ENCODE measurements around the gene TLCD5.

The TLCD5 gene

GRCh38 chr11:120324932-120325810 lies at the start of gene TLCD5:
Gene TLCD5 (plus strand): TSS chr11:120325299. CDS start chr11:120327442, 2,143 bp downstream.
- DNase-seq, result no peak

DNA sequence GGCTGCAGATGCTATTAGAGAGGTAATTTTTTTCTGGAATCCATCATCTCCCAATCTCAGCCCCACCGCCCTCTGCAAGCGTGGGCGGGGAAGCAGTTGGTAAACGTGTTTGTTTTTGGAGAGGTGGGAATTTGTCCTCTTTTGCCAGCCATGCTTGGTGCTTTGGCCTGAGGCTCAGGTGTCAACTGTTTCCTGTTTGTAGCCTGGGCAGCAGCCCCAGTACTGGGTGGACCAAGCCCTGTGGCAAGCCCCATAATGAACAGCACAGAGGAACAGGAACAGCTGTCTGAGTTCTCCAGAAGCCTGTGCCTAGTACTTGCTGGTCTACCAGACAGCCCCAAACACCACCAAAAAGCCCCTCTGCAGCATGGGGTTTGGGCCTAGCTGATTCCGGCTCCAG lies 45.6 kb upstream of the TLCD5 start:
- no peak for DNase-seq

- no peak for DNase-seq
Observed at GRCh38 chr11:120280600-120281051, 44.5 kb upstream of the TLCD5 start.

- DNase-seq, result no peak
Observed at GRCh38 chr11:120281143-120281795, 43.8 kb upstream of the TLCD5 start.

DNA sequence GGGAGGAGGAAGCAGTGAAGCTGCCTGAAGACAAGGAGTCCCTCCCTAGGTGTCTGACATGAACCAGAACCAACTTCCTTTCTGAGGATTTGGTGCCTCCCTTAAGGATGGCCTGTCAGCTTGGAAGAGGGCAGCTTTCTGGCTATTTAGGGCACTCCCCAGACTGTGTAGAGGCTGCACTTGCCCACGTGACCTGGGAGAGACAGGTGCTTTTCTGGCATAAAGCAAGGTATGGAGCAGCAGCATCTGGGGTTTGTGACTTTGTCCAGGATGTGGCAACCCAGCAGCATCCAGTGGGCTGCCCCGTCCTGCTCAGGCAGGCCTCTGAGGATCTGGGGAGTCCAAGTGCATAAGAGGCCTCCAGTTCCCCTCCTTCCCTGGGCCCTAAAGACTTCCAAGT lies 42.0 kb upstream of the TLCD5 start:
- DNase-seq, result no peak

- no peak for DNase-seq
Observed at GRCh38 chr11:120284272-120284671, 40.8 kb upstream of the TLCD5 start.

- DNase-seq, result no peak
Observed at GRCh38 chr11:120285256-120285655, 39.8 kb upstream of the TLCD5 start.

DNA sequence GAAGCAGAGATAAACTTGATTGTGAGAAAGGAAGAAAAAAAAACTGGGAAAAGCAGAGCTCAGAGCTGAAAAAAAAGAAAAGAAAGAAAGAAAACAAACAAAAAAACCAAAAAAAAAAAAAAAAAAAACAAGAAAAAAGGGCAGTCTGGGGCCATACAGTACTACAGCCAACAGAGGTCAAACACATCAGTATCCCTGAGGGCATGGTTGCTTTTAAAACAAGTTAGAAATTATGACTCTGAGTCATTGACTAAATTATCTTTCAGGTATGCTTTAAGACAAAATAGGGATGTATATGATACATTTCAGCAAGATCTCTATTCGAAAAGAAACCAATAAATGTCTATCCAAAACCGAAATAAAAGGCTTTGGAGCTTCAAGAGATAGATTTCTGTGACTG lies 37.1 kb upstream of the TLCD5 start:
- no peak for DNase-seq

- no peak for DNase-seq
Observed at GRCh38 chr11:120289426-120289825, 35.7 kb upstream of the TLCD5 start.

DNA sequence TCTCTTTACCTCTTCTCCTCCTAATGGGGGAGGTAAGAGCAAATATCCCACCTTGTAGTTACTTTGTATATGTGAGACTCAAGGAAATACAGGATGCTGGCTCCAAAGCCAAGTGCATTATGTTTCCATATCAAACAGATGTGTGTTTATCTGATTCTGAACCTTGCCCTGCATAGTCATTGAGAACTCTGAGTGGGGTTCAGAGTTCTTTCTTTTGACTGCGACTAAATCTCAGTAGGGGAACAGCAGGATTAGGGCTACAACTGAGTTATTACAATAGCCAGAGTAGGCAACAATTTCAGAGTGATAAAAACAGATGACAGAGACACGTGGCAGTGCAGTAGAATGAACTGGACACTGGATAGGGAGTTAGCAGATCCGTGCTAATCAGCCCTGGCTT lies 34.1 kb upstream of the TLCD5 start:
- DNase-seq, result no peak

DNA sequence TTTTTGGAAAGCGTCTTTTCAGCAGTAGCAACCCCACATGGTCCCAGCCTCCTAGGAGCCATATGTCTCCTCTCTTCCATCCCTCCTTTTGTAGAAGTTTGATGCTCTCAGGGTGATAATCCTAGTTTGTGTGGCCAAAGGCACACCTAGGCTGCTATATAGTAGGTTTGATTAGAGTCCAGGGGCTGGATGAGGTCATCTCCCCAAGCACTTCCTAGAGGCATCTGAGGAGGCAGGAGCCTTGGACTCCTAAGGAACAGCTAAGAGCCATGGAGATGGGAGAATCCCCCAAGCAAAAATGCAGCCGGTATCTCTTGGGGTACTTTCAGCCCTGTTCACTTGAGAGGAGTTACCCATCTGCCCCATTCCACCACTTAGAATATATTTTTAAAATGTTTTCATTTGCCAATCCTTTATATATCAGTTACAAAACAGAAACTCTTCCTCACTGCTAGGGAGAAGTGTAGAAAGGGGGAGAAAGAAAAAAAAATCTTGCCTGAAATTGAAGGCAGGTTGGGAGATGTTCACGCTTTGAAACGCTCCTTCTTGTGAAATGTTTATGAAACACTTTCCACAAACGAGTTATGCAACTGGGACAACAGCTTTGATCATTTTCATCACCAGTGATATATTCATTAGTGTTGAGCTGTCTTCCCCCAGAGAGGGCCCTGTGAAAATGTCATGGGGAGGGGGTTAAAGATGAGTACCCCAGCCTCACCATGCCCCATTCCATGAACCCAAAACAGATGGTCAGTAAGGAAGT lies 31.9 kb upstream of the TLCD5 start:
- no peak for DNase-seq

DNA sequence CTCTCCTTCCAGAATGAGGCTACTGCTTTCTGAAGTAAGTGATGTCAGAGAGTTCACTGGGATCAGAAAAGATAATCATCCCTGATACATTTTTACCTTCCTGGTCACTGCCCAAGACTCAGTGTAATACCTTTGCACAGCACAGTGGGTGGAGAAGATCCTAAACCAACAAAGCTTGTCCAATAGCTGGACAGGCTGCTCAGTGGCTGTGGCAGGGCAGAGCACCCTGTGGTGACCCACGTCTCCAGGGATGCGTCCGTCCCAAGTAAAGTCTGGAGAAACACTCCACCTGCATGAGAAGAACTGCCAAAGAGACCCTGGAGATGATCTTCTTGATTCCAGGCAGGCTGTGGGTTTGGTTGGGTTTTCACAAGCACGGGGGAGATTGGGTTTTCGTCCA lies 31.0 kb upstream of the TLCD5 start:
- DNase-seq, result no peak

GRCh38 chr11:120295099-120295498 lies 30.0 kb upstream of the TLCD5 start:
- DNase-seq, result no peak

DNA sequence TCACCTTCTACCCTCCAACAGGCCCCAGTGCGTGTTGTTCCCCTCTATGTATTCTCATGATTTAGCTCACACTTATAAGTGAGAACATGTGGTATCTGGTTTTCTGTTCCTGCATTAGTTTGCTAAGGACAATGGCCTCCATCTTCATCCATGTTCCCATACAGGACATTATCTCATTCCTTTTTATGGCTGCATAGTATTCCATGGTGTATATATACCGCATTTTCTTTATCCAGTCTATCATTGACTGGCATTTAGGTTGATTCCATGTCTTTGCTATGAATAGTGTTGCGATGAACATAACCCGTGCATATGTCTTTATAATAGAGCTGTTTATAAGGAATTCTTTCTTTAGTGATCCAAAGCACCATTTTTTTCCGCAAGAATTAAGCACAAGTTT lies 28.5 kb upstream of the TLCD5 start:
- DNase-seq, result no peak

DNA sequence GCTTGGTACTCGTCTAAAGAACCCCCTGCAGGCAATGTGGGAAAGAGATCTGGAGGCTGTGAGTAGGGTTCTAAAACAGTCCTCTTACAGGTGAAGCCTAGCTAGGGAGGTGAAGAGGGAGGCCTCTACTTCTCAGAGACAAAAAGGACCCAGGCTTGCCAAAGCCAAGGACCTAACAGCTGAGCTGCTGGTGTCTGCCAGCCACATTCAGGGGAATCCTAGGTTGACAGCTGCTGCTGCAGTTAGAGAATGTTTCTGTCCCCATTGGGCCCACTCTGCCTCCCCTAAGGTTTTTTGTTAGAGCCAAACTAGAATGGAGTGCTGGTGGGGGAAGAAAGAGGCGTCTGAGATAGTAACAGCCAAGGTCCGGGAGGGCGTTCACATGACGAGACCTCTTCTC lies 26.6 kb upstream of the TLCD5 start:
- DNase-seq, result no peak

DNA sequence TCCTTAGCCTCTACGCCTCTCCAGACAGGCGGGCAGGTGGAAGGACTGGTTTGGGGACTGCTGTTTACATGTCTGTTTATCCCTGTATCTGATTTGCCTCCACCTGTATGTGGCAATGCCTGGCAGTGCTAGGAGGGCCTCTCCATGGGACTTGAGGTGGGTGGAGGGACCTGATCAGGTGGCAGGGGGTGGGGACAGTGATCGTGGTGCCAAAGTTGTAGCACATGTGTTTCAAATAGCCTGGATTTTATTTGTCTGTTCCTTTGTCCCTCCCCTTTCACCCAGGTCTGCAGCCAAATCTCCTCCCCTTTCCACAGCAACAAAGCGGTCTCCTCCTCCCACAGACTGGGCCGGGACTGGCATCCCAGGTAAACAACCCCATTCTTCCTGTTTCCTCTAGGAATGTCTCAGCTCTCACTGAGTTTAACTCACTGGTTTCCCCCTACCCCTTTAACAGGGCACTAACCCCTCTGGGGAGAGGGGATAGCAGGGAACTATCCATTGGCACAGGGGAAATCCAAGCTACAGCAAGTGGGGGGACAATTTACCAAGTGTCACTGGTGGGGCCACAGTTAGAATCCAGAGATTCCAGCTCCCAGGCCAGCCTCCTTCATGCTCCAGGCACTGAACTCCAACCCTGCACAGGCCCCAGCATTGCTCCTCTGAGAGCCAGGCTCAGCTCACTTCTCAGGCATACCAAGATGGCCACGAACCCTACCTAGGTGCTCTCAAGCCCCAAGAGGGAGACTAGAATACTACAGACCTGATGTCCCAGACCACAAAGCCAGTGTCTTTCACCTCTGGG lies 22.9 kb upstream of the TLCD5 start:
- DNase-seq, result no peak

DNA sequence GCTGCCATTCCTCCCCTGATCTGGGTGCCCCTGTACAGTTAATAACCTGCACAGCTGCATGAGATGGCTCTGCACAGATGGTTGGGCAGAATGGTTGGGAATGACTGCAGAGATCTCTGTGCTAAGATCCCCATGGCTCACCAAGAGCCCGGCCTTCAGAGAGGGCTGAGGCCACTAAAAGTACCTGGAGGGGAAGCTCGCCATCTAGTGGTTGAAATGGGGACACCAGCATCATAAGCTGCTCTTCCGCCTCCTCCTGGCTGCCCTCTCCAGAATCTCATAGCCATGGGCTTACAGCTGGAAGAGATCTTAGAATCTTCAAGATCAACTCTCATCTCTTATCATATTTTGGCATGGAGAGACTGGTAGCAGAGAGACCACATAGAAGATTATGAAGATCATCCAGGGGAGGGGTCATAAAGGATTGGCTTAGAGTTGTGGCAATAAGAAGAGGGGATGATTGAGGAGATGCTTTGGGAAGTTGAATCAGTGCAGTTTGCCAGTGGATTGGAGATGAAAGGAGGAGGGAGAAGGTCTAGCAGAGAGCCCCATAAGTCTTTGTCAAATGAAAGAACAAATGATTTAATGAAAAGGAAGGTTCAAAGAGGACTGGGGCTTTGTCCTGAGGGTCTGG lies 22.0 kb upstream of the TLCD5 start:
- DNase-seq, result no peak

- no peak for DNase-seq
Observed at GRCh38 chr11:120304526-120304925, 20.6 kb upstream of the TLCD5 start.

GRCh38 chr11:120305286-120305685 lies 19.8 kb upstream of the TLCD5 start:
- no peak for DNase-seq

GRCh38 chr11:120306519-120307242 lies 18.4 kb upstream of the TLCD5 start:
- no peak for DNase-seq

DNA sequence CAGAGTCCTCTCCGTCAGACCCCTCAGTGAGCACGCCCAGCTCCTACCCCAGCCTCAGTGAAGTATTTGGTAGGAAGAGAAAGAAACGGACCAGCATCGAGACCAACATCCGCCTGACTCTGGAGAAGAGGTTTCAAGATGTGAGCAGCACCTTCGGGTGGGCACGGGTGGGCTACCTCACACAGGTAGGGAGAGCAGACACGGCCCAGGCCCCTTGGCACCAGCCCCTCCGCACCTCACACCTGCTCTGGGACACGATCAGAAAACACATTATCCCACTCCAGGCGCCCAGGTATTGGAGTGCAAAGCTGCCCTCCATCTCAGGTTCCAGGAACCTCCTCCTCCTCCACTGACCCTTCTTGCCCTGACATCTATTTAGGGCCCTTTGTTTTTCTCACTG lies 17.6 kb upstream of the TLCD5 start:
- DNase-seq, result no peak

DNA sequence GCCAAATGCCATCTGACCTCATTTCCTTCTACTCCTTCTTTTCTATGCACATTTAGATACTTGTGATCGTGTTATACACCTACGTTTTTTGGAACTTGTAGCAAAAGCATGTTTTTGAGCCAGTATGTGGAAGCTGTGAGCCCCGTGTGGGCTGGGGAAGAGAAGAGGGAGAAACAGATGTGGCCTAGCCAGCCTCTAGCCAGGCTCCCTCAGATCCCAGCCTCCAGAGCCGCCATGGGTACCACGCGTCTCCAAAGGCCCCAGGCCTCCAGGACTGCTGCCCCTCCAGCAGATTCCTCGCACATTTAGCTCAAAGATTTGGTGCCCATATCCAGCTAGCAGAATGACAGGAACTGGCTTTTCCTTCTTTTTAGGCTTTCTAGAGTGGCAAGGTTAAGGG lies 17.0 kb upstream of the TLCD5 start:
- no peak for DNase-seq
